GM12878 (cell line): ENCODE measurements around the gene COL6A3.

Experiments
- SMARCA5 ChIP-seq: fragments of 450-650 bp; IDR thresholded peaks from 2 replicates; pipeline ENCODE4 v1.6.1; 2017; ENCODE audit warnings: mild to moderate bottlenecking
- WRNIP1 ChIP-seq: IDR thresholded peaks from 2 replicates; pipeline ENCODE4 v1.6.1; 2011; ENCODE audit warnings: low read depth, low read length, improper control_type of control experiment, borderline replicate concordance
- ZNF274 ChIP-seq: IDR thresholded peaks from one replicate; pipeline ENCODE4 v1.8.0; 2011; ENCODE audit not compliant: insufficient read length, insufficient read depth
- TF ChIP-seq, protein P1 (sequence below): IDR thresholded peaks from 2 replicates; pipeline ENCODE4 v1.6.1; 2012; ENCODE audit warnings: low read depth, low read length, improper control_type of control experiment

DNA sequence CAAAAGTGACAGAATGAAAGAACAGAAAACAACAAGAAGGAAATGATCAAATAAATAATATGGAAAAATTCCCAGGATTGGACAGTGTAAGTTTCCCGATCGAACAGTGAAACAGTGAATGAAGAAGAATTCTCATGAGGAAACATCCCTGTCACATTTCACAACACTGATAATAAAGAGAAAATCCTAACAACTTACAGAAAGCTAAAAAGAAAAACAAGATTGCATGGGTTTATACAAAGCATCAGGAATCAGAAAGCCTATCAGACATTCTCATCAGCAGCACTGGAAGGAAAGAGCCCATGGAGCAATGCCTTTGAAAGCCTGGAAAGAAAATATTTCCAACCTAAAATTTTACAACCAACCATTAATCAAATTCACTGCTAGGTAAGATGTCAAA lies 9.9 kb upstream of the COL6A3 start:
- TF ChIP-seq SMARCA5 (no peak), WRNIP1 (no peak), ZNF274 (no peak)
- TF ChIP-seq, protein P1, sequence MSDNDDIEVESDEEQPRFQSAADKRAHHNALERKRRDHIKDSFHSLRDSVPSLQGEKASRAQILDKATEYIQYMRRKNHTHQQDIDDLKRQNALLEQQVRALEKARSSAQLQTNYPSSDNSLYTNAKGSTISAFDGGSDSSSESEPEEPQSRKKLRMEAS, result no peak
